ENCODE measurements around the gene CENPS. TPM values are rescaled to one million over a fixed set of nuclear protein-coding genes. Genes with fewer than 3 reads are reported as not detected.

The CENPS gene
- total RNA-seq, 2 experiments from 2014 or later = 13.6 to 18.4 TPM

- no peak overlapping the region for H3K4me3 ChIP-seq (ENCODE audit: low read depth, low read length, poor library complexity, severe bottlenecking)
- H4K20me1 ChIP-seq (ENCODE audit: insufficient read depth, low read length) = no peaks in the 10 kb centered on the region
- H3K27ac ChIP-seq (ENCODE audit: low read depth, low read length, poor library complexity, severe bottlenecking) = no peak overlapping the region
- intact Hi-C loops (cut with micrococcal nuclease; ENCODE audit: unreplicated experiment) = no loop called here
- CTCF ChIA-PET (ENCODE audit: unreplicated experiment) = no interaction called here
- H2AFZ ChIP-seq (ENCODE audit: low read length) = no peak overlapping the region
- H3K9me2 ChIP-seq (ENCODE audit: insufficient read depth, low read length) = no peaks in the 10 kb centered on the region
- TF ChIP-seq, protein P1, sequence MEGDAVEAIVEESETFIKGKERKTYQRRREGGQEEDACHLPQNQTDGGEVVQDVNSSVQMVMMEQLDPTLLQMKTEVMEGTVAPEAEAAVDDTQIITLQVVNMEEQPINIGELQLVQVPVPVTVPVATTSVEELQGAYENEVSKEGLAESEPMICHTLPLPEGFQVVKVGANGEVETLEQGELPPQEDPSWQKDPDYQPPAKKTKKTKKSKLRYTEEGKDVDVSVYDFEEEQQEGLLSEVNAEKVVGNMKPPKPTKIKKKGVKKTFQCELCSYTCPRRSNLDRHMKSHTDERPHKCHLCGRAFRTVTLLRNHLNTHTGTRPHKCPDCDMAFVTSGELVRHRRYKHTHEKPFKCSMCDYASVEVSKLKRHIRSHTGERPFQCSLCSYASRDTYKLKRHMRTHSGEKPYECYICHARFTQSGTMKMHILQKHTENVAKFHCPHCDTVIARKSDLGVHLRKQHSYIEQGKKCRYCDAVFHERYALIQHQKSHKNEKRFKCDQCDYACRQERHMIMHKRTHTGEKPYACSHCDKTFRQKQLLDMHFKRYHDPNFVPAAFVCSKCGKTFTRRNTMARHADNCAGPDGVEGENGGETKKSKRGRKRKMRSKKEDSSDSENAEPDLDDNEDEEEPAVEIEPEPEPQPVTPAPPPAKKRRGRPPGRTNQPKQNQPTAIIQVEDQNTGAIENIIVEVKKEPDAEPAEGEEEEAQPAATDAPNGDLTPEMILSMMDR (conservative IDR thresholded peaks at IDR 0.05; ENCODE audit: low read length) = no peak
- TF ChIP-seq EZH2phosphoT487 (IDR thresholded peaks at IDR 0.05; ENCODE audit: borderline replicate concordance, low read depth, low read length) = no peak
- peaks cover 32% of the 10 kb centered on the region for H3K4me1 ChIP-seq (ENCODE audit: insufficient read depth, low read length, poor library complexity, severe bottlenecking)
- H3K36me3 ChIP-seq (ENCODE audit: insufficient read depth, low read length) = no peaks in the 10 kb centered on the region; the same call in 1 of the 2 replicates
- H3K4me2 ChIP-seq (ENCODE audit: low read length) = peak overlapping the region; percentile 74; the same call in 1 of the 2 replicates
- H3K9me3 ChIP-seq (ENCODE audit: low read length) = no peaks in the 10 kb centered on the region
- H3K79me2 ChIP-seq (ENCODE audit: insufficient read depth, low read depth, low read length) = no peaks in the 10 kb centered on the region; the same call in 1 of the 2 replicates
- no peak for DNase-seq (ENCODE audit: low spot score)
- BruUV-seq (replicated peaks) = no TSS peak
- POLR2A ChIA-PET = interaction anchor here (0.5 to 0.6 kb wide), 2 partner anchors 119 to 621 kb away, joined by 5 to 8 read pairs; no protein-coding TSS in a partner anchor
Measured at GRCh38 chr1:10433790-10434189, 3.6 kb downstream of the CENPS start.

- H3K9me2 ChIP-seq (ENCODE audit: insufficient read depth, low read length) = no peaks in the 10 kb centered on the region
- no peaks in the 10 kb centered on the region for H4K20me1 ChIP-seq (ENCODE audit: insufficient read depth, low read length)
- no peak overlapping the region for H3K4me2 ChIP-seq (ENCODE audit: low read length)
- H2AFZ ChIP-seq (ENCODE audit: low read length) = no peak overlapping the region
- no peak overlapping the region for H3K27ac ChIP-seq (ENCODE audit: low read depth, low read length, poor library complexity, severe bottlenecking)
- no peaks in the 10 kb centered on the region; the same call in 1 of the 2 replicates for H3K79me2 ChIP-seq (ENCODE audit: insufficient read depth, low read depth, low read length)
- no peak overlapping the region for H3K4me3 ChIP-seq (ENCODE audit: low read depth, low read length, poor library complexity, severe bottlenecking)
- ChIA-PET CTCF (ENCODE audit: unreplicated experiment) (no interaction called here), POLR2A (interaction anchor here (1.1 kb wide), 1 partner anchor 38 kb away, joined by 4 read pairs; the partner anchor contains the start of gene DFFA)
- DNase-seq (ENCODE audit: low spot score) = no peak
- no peaks in the 10 kb centered on the region; the same call in 1 of the 2 replicates for H3K36me3 ChIP-seq (ENCODE audit: insufficient read depth, low read length)
- TF ChIP-seq EZH2phosphoT487 (IDR thresholded peaks at IDR 0.05; ENCODE audit: borderline replicate concordance, low read depth, low read length) = no peak
- TF ChIP-seq, protein P1 (conservative IDR thresholded peaks at IDR 0.05; ENCODE audit: low read length) = no peak
- no peaks in the 10 kb centered on the region for H3K9me3 ChIP-seq (ENCODE audit: low read length)
- peaks cover 30% of the 10 kb centered on the region for H3K4me1 ChIP-seq (ENCODE audit: insufficient read depth, low read length, poor library complexity, severe bottlenecking)
- no TSS peak for BruUV-seq (replicated peaks)
- intact Hi-C loops (cut with micrococcal nuclease; ENCODE audit: unreplicated experiment) = no loop called here
Measured at GRCh38 chr1:10434590-10434989, 4.4 kb downstream of the CENPS start.

GRCh38 chr1:10437052-10437451 is 6.8 kb downstream of the CENPS start:
- intact Hi-C loops (cut with micrococcal nuclease; ENCODE audit: unreplicated experiment) = no loop called here
- no peak for TF ChIP-seq EZH2phosphoT487 (IDR thresholded peaks at IDR 0.05; ENCODE audit: borderline replicate concordance, low read depth, low read length)
- TF ChIP-seq, protein P1 (conservative IDR thresholded peaks at IDR 0.05; ENCODE audit: low read length) = no peak
- Histone ChIP-seq H3K9me2 (ENCODE audit: insufficient read depth, low read length) (no peaks in the 10 kb centered on the region), H3K9me3 (ENCODE audit: low read length) (no peaks in the 10 kb centered on the region), H3K4me3 (ENCODE audit: low read depth, low read length, poor library complexity, severe bottlenecking) (no peak overlapping the region), H2AFZ (ENCODE audit: low read length) (no peak overlapping the region), H3K4me2 (ENCODE audit: low read length) (no peak overlapping the region), H3K27ac (ENCODE audit: low read depth, low read length, poor library complexity, severe bottlenecking) (no peak overlapping the region), H4K20me1 (ENCODE audit: insufficient read depth, low read length) (no peaks in the 10 kb centered on the region), H3K36me3 (ENCODE audit: insufficient read depth, low read length) (peaks cover 5% of the 10 kb centered on the region; the same call in 1 of the 2 replicates), H3K79me2 (ENCODE audit: insufficient read depth, low read depth, low read length) (no peaks in the 10 kb centered on the region), H3K4me1 (ENCODE audit: insufficient read depth, low read length, poor library complexity, severe bottlenecking) (peaks cover 15% of the 10 kb centered on the region)
- CTCF ChIA-PET (ENCODE audit: unreplicated experiment) = no interaction called here
- BruUV-seq (replicated peaks) = no TSS peak
- DNase-seq (ENCODE audit: low spot score) = no peak
- POLR2A ChIA-PET = interaction anchor here (0.7 kb wide), 1 partner anchor 431 kb away, joined by 3 read pairs; no protein-coding TSS in a partner anchor
